Cardiac muscle cell (in vitro differentiated cells and primary cell): ENCODE data around the gene EGR2. TPM values are rescaled to one million over a fixed set of nuclear protein-coding genes. Genes with fewer than 3 reads are reported as not detected.
A peak's percentile ranks its signal among the peaks of the same experiment; 100 is the strongest.

ENCODE experiments used
- DNase-seq, 2 donors: peaks; one replicate each; pipeline versions ENCODE4 v3.0.0 to v3.0.0-alpha.2; 2010 to 2017; ENCODE audit warnings: low read depth in 1 of 2, low spot score in 1 of 2
- H3K27ac ChIP-seq: fragments of 200-600 bp; sonication (generic); 2 replicates; pipeline ENCODE4 v1.5.1; 2016
- H3K27me3 ChIP-seq: fragments of 200-600 bp; sonication (generic); 2 replicates; pipeline ENCODE4 v1.6.0; 2016; ENCODE audit warnings: control low read depth
- H3K36me3 ChIP-seq: fragments of 200-600 bp; sonication (generic); 2 replicates; pipeline ENCODE4 v1.5.1; 2016; ENCODE audit warnings: control low read depth
- H3K4me1 ChIP-seq: fragments of 200-600 bp; sonication (generic); 2 replicates; pipeline ENCODE4 v1.8.1; 2017; ENCODE audit warnings: low read depth, mild to moderate bottlenecking, mixed run types
- H3K4me3 ChIP-seq: fragments of 200-600 bp; sonication (generic); 2 replicates; pipeline ENCODE4 v1.5.1; 2016; ENCODE audit warnings: mild to moderate bottlenecking
- H3K9me3 ChIP-seq: fragments of 200-600 bp; sonication (generic); 2 replicates; pipeline ENCODE4 v1.5.1; 2017; ENCODE audit warnings: low read depth, mild to moderate bottlenecking, control low read depth
- polyA plus RNA-seq: library from polyadenylated mRNA; unstranded; fragments of >200 nt; fragmentation: Nextera tagmentation; extraction: Ambion mirVana; gene quantifications from 2 replicates; pipeline ENCODE4 v1.2.1, GENCODE V29; 2016
- total RNA-seq: library from RNA; depleted of rRNA; stranded (reverse); fragments of >200 nt; gene quantifications from 2 replicates; pipeline ENCODE4 v1.2.3, GENCODE V29; 2016
- TF ChIP-seq, protein P1 (sequence below): IDR thresholded peaks from 2 replicates; pipeline ENCODE4 v1.5.1; 2012; ENCODE audit warnings: low read depth, mild to moderate bottlenecking, low read length

EGR2 gene
- total and polyA plus RNA-seq, 2 experiments from 2014 or later: 0.29 to 0.33 TPM

DNA sequence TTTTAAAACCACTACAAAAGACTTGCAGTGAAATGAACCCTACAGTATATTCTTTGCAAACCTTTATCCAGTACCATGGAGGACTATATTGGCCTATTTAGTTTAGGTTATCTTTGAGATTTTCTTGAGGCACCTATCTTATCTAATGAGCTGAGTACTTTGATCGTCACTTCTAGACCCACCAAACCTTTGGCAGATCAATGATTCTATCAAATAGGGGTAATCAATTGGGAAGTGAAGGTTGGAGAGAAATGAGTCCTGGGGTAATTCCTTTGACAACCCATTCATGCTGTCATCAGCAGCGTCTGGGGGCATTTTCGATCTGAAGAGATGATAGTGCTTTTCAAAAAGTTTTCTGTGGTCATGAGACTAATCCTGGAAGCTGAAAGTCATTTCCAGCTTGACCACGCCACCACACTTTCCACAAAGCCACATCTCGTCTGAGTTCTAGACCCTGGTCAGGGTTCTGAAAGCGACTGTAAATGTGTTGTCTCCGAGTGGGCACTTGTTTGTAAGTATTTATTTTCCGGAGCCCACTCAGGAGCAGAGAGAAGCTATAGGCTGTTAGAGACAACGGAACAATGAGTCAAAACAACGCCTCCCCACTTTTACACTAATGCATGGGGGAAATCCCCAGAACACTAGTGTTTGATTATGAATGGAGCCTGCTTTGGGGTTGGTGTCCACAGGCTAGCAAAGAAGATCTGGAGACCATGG, 4.8 kb downstream of the EGR2 start:
- no peak for DNase-seq
- peaks cover 51% of the 10 kb centered on the region for H3K27me3 ChIP-seq
- peaks cover 7% of the 10 kb centered on the region for H3K4me1 ChIP-seq
- H3K36me3 ChIP-seq: no peaks in the 10 kb centered on the region
- no peak overlapping the region for H3K27ac ChIP-seq
- TF ChIP-seq, protein P1, sequence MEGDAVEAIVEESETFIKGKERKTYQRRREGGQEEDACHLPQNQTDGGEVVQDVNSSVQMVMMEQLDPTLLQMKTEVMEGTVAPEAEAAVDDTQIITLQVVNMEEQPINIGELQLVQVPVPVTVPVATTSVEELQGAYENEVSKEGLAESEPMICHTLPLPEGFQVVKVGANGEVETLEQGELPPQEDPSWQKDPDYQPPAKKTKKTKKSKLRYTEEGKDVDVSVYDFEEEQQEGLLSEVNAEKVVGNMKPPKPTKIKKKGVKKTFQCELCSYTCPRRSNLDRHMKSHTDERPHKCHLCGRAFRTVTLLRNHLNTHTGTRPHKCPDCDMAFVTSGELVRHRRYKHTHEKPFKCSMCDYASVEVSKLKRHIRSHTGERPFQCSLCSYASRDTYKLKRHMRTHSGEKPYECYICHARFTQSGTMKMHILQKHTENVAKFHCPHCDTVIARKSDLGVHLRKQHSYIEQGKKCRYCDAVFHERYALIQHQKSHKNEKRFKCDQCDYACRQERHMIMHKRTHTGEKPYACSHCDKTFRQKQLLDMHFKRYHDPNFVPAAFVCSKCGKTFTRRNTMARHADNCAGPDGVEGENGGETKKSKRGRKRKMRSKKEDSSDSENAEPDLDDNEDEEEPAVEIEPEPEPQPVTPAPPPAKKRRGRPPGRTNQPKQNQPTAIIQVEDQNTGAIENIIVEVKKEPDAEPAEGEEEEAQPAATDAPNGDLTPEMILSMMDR: no peak
- H3K9me3 ChIP-seq: no peaks in the 10 kb centered on the region
- no peak overlapping the region for H3K4me3 ChIP-seq

- no peak overlapping the region for H3K4me3 ChIP-seq
- no peaks in the 10 kb centered on the region for H3K9me3 ChIP-seq
- peaks cover 7% of the 10 kb centered on the region for H3K4me1 ChIP-seq
- peaks cover 43% of the 10 kb centered on the region for H3K27me3 ChIP-seq
- TF ChIP-seq, protein P1: no peak
- DNase-seq: peak in 1 of 2 donors; percentile 62
- no peaks in the 10 kb centered on the region for H3K36me3 ChIP-seq
- H3K27ac ChIP-seq: no peak overlapping the region
Measured at GRCh38 chr10:62810156-62810902, 5.8 kb downstream of the EGR2 start.

GRCh38 chr10:62806251-62806650, 9.9 kb downstream of the EGR2 start:
- H3K4me3 ChIP-seq: peak overlapping the region; percentile 68
- peaks cover 3% of the 10 kb centered on the region for H3K27me3 ChIP-seq
- no peak for DNase-seq
- no peak overlapping the region for H3K27ac ChIP-seq
- H3K36me3 ChIP-seq: no peaks in the 10 kb centered on the region
- H3K9me3 ChIP-seq: no peaks in the 10 kb centered on the region
- H3K4me1 ChIP-seq: peaks cover 7% of the 10 kb centered on the region
- TF ChIP-seq, protein P1: no peak

- Histone ChIP-seq H3K36me3 (no peaks in the 10 kb centered on the region), H3K4me3 (peak overlapping the region; percentile 68), H3K27me3 (no peaks in the 10 kb centered on the region), H3K4me1 (peaks cover 7% of the 10 kb centered on the region), H3K27ac (peak overlapping the region; percentile 96), H3K9me3 (no peaks in the 10 kb centered on the region)
- peak; percentile 54 to 70 for DNase-seq
- TF ChIP-seq, protein P1: no peak
Measured at GRCh38 chr10:62805231-62806099, 10.7 kb downstream of the EGR2 start.
